ENCODE measurements around the gene NTF3.

Gene NTF3

DNA sequence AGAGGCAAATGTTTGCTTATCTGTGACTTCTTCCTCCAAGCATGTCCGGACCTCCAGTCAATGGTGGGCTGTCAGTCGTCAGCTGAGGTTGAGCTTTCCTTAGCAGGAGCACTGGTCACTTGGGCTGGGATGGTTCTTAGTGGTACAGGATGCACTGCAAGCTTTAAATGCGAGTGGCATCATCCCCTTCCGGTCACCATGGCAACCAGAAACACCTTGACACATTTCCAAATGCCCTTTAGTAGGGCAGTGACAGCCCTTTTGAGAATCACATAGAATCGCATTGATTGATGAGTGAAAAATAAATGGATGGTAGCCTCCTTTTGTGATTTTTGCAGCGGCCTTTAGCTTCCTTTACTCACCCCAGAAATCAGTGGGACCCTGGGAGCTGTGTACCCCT lies 24.1 kb downstream of the NTF3 start:
- no peak overlapping the region for H2BK120ac ChIP-seq (ENCODE audit: insufficient read depth, low read length, poor library complexity)

DNA sequence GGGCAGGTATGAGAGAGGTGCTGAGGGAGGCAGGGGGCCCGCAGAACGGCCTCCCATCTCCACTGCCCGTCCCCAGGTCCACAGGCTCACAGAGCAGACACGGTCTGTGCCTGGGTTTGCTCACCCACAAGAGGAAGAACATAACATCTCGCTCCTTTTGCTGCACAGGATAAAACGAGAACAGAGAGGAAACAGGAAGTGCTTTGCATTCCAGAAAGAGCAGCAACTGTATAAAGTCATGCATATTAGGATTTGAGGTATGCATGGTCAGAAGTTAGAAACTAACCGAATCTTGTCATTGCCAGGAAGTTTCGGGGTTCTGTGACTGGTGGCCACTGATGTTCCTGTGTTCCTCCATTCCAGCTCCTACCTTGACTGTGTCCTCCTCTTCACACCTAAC lies 25.0 kb downstream of the NTF3 start:
- Histone ChIP-seq H3K23ac (ENCODE audit: low read length) (no peak overlapping the region), H4K12ac (ENCODE audit: low read depth, low read length) (no peak overlapping the region), H2AFZ (ENCODE audit: insufficient read depth, low read length, poor library complexity) (peak overlapping the region; percentile 23), H3K4me2 (ENCODE audit: low read length) (no peak overlapping the region), H3K4ac (ENCODE audit: low read depth, low read length) (no peak overlapping the region), H3K27ac (ENCODE audit: low read depth, low read length) (peak overlapping the region; percentile 73), H3K36me3 (ENCODE audit: control insufficient read depth in 1 of 2, insufficient read depth in 2 of 2, low read length in 2 of 2) (no peaks in the 10 kb centered on the region), H3K4me3 (ENCODE audit: low read depth, low read length) (no peak overlapping the region), H2BK5ac (ENCODE audit: low read depth, low read length, poor library complexity) (peak overlapping the region; percentile 31), H3K27me3 (ENCODE audit: insufficient read depth, low read length) (no peaks in the 10 kb centered on the region), H2BK12ac (ENCODE audit: low read length) (peak overlapping the region; percentile 63), H3K79me2 (ENCODE audit: control insufficient read depth, insufficient read depth, low read length, poor library complexity) (no peaks in the 10 kb centered on the region), H3K4me1 (ENCODE audit: control insufficient read depth in 1 of 2, insufficient read depth in 2 of 2, low read length in 2 of 2) (peaks cover 7 to 10% of the 10 kb centered on the region in 2 experiments), H2AK5ac (ENCODE audit: low read length) (no peak overlapping the region), H3K9me3 (ENCODE audit: insufficient read depth, low read depth, low read length) (no peaks in the 10 kb centered on the region), H3K79me1 (ENCODE audit: low read length) (peaks cover 7% of the 10 kb centered on the region), H4K8ac (ENCODE audit: low read depth, low read length) (peak overlapping the region; percentile 67), H3K18ac (ENCODE audit: low read length) (peak overlapping the region; percentile 74), H4K91ac (ENCODE audit: low read depth, low read length) (peak overlapping the region; percentile 80), H3K9ac (ENCODE audit: low read length) (no peak overlapping the region), H2BK120ac (ENCODE audit: insufficient read depth, low read length, poor library complexity) (peak overlapping the region; percentile 47), H3K14ac (ENCODE audit: low read length) (peak overlapping the region; percentile 33)
- WGBS (ENCODE audit: extremely low coverage, insufficient coverage, insufficient read length) = no CpG with 5 or more reads among the region's 8 CpGs
- DNase-seq = peak in 1 of 2 donors; percentile 46

More for the DNA sequence above, 24.1 kb downstream of the NTF3 start:
- no peak overlapping the region for H4K8ac ChIP-seq (ENCODE audit: low read depth, low read length)
- H2AFZ ChIP-seq (ENCODE audit: insufficient read depth, low read length, poor library complexity) = no peak overlapping the region
- H3K4me1 ChIP-seq (ENCODE audit: control insufficient read depth in 1 of 2, insufficient read depth in 2 of 2, low read length in 2 of 2) = peaks cover 7 to 10% of the 10 kb centered on the region in 2 experiments
- H4K12ac ChIP-seq (ENCODE audit: low read depth, low read length) = no peak overlapping the region
- H3K4me2 ChIP-seq (ENCODE audit: low read length) = no peak overlapping the region
- no peak overlapping the region for H2AK5ac ChIP-seq (ENCODE audit: low read length)
- H3K4me3 ChIP-seq (ENCODE audit: low read depth, low read length) = no peak overlapping the region
- H2BK5ac ChIP-seq (ENCODE audit: low read depth, low read length, poor library complexity) = peak overlapping the region; percentile 36
- H3K18ac ChIP-seq (ENCODE audit: low read length) = no peak overlapping the region
- DNase-seq = no peak
- H3K9me3 ChIP-seq (ENCODE audit: insufficient read depth, low read depth, low read length) = no peaks in the 10 kb centered on the region
- H4K91ac ChIP-seq (ENCODE audit: low read depth, low read length) = peak overlapping the region; percentile 19
- no peaks in the 10 kb centered on the region for H3K27me3 ChIP-seq (ENCODE audit: insufficient read depth, low read length)
- peaks cover 7% of the 10 kb centered on the region for H3K79me1 ChIP-seq (ENCODE audit: low read length)
- no peak overlapping the region for H3K23ac ChIP-seq (ENCODE audit: low read length)
- no peak overlapping the region for H3K4ac ChIP-seq (ENCODE audit: low read depth, low read length)
- H3K79me2 ChIP-seq (ENCODE audit: control insufficient read depth, insufficient read depth, low read length, poor library complexity) = no peaks in the 10 kb centered on the region
- WGBS (ENCODE audit: extremely low coverage, insufficient coverage, insufficient read length) = no CpG with 5 or more reads among the region's 6 CpGs
- H3K9ac ChIP-seq (ENCODE audit: low read length) = no peak overlapping the region
- H3K36me3 ChIP-seq (ENCODE audit: control insufficient read depth in 1 of 2, insufficient read depth in 2 of 2, low read length in 2 of 2) = no peaks in the 10 kb centered on the region
- no peak overlapping the region for H3K27ac ChIP-seq (ENCODE audit: low read depth, low read length)
- no peak overlapping the region for H3K14ac ChIP-seq (ENCODE audit: low read length)
- H2BK12ac ChIP-seq (ENCODE audit: low read length) = peak overlapping the region; percentile 45

DNA sequence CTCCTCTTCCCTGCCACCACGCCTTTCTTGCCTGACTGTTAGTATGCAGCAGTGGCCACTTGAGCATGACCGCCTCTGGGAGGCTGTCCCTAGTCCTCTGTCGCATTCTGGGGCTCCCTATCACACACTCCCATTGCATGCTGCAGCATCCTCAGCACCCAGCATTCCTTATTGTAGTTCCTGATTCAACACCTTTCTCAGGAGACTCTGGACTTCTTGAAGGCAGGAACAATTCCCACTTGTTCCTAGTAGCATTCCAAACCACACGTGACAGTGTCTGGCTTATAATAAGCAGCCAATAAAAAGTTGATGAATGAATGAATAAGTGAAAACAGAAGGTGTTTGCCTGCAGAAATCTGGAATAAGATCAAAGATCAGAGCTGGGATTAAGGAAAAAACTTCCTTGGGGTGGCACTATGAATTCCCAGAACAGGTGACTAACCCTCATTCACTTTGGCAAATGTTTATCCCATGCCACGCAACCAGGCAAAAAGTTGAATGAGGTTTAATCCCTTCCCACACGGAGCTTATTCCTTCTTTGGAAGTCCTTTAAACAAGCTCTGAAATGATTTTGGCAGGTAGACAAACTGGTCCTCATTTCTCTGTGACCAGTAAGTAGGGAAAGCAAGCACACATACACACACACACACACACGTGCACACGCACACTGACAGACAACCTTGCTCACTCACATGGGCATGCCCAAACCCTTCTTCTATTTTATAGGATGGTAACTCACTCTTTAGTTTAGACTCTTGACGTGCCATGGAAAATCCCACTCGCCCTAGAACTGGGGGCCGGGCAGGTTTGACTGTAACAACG lies 26.5 kb downstream of the NTF3 start:
- no peaks in the 10 kb centered on the region for H3K79me2 ChIP-seq (ENCODE audit: control insufficient read depth, insufficient read depth, low read length, poor library complexity)
- no CpG with 5 or more reads among the region's 12 CpGs for WGBS (ENCODE audit: extremely low coverage, insufficient coverage, insufficient read length)

DNA sequence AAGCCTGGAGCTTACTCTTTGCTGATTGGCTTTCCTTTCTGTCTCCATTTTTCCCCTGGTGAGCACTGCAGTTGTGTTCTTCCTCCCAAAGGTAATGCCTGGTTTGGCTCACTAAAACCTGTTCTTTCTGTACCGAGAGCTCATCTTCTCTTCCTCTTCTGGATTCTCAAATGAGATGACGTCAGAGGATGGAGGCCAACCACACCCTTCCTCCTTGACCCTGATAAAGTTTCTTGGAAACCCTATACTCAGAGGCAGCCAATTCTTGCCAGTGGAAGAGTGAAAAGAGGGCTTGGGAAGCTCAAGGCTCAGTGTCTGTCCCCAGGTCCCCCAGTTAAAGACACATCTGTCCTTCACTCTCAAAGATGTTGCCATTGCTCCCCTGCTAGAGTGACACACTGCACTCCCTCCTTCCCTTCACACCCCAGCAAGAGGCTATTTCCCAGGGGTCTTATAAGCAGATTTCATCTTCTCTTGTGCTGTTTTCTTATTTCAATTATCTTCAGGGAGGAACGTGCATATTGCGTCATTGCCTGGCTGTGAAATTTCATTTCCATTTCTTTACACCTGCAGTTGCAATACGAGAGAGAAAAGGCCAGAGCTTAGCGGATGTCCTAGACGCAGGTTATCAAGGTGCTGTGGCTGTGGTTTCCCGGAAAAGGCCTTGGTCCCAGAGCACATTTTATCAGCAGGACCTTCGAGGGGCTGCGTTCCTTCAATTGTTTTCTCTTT lies 27.3 kb downstream of the NTF3 start:
- Histone ChIP-seq H4K12ac (ENCODE audit: low read depth, low read length) (no peak overlapping the region), H4K91ac (ENCODE audit: low read depth, low read length) (no peak overlapping the region), H3K4me3 (ENCODE audit: low read depth, low read length) (no peak overlapping the region), H2BK5ac (ENCODE audit: low read depth, low read length, poor library complexity) (no peak overlapping the region), H4K8ac (ENCODE audit: low read depth, low read length) (no peak overlapping the region), H2AFZ (ENCODE audit: insufficient read depth, low read length, poor library complexity) (no peak overlapping the region), H3K4me2 (ENCODE audit: low read length) (no peak overlapping the region), H3K9ac (ENCODE audit: low read length) (no peak overlapping the region), H2AK5ac (ENCODE audit: low read length) (no peak overlapping the region), H3K79me1 (ENCODE audit: low read length) (peaks cover 7% of the 10 kb centered on the region), H3K9me3 (ENCODE audit: insufficient read depth, low read depth, low read length) (no peaks in the 10 kb centered on the region), H3K4me1 (ENCODE audit: control insufficient read depth in 1 of 2, insufficient read depth in 2 of 2, low read length in 2 of 2) (peaks cover 7 to 14% of the 10 kb centered on the region in 2 experiments), H3K79me2 (ENCODE audit: control insufficient read depth, insufficient read depth, low read length, poor library complexity) (no peaks in the 10 kb centered on the region), H3K27me3 (ENCODE audit: insufficient read depth, low read length) (no peaks in the 10 kb centered on the region), H3K4ac (ENCODE audit: low read depth, low read length) (no peak overlapping the region), H3K18ac (ENCODE audit: low read length) (no peak overlapping the region), H3K23ac (ENCODE audit: low read length) (no peak overlapping the region), H2BK12ac (ENCODE audit: low read length) (no peak overlapping the region), H2BK120ac (ENCODE audit: insufficient read depth, low read length, poor library complexity) (no peak overlapping the region), H3K27ac (ENCODE audit: low read depth, low read length) (no peak overlapping the region), H3K36me3 (ENCODE audit: control insufficient read depth in 1 of 2, insufficient read depth in 2 of 2, low read length in 2 of 2) (no peaks in the 10 kb centered on the region), H3K14ac (ENCODE audit: low read length) (no peak overlapping the region)
- no CpG with 5 or more reads among the region's 10 CpGs for WGBS (ENCODE audit: extremely low coverage, insufficient coverage, insufficient read length)
- DNase-seq = no peak

More for the DNA sequence above, 26.5 kb downstream of the NTF3 start:
- no peak overlapping the region for H2AFZ ChIP-seq (ENCODE audit: insufficient read depth, low read length, poor library complexity)
- no peak overlapping the region for H2BK5ac ChIP-seq (ENCODE audit: low read depth, low read length, poor library complexity)
- H3K18ac ChIP-seq (ENCODE audit: low read length) = no peak overlapping the region
- H3K9me3 ChIP-seq (ENCODE audit: insufficient read depth, low read depth, low read length) = no peaks in the 10 kb centered on the region
- H4K8ac ChIP-seq (ENCODE audit: low read depth, low read length) = no peak overlapping the region
- H4K12ac ChIP-seq (ENCODE audit: low read depth, low read length) = no peak overlapping the region
- DNase-seq = no peak
- H3K4me1 ChIP-seq (ENCODE audit: control insufficient read depth in 1 of 2, insufficient read depth in 2 of 2, low read length in 2 of 2) = peaks cover 7 to 10% of the 10 kb centered on the region in 2 experiments
- no peaks in the 10 kb centered on the region for H3K27me3 ChIP-seq (ENCODE audit: insufficient read depth, low read length)
- peaks cover 7% of the 10 kb centered on the region for H3K79me1 ChIP-seq (ENCODE audit: low read length)
- no peak overlapping the region for H2AK5ac ChIP-seq (ENCODE audit: low read length)
- H2BK120ac ChIP-seq (ENCODE audit: insufficient read depth, low read length, poor library complexity) = peak overlapping the region; percentile 5
- H3K4me2 ChIP-seq (ENCODE audit: low read length) = no peak overlapping the region
- no peaks in the 10 kb centered on the region for H3K36me3 ChIP-seq (ENCODE audit: control insufficient read depth in 1 of 2, insufficient read depth in 2 of 2, low read length in 2 of 2)
- no peak overlapping the region for H3K14ac ChIP-seq (ENCODE audit: low read length)
- no peak overlapping the region for H3K23ac ChIP-seq (ENCODE audit: low read length)
- no peak overlapping the region for H3K9ac ChIP-seq (ENCODE audit: low read length)
- H4K91ac ChIP-seq (ENCODE audit: low read depth, low read length) = no peak overlapping the region
- H3K4me3 ChIP-seq (ENCODE audit: low read depth, low read length) = no peak overlapping the region
- no peak overlapping the region for H3K4ac ChIP-seq (ENCODE audit: low read depth, low read length)
- no peak overlapping the region for H3K27ac ChIP-seq (ENCODE audit: low read depth, low read length)
- H2BK12ac ChIP-seq (ENCODE audit: low read length) = no peak overlapping the region

All from trophoblast cell (in vitro differentiated cells and primary cell).